MM.1S (cell line): ENCODE results near the gene MAGOH.

Experiments
- EZH2phosphoT487 ChIP-seq: fragments of 300-600 bp; sonication (generic); IDR thresholded peaks from 2 replicates; pipeline ENCODE4 v1.6.1; 2018; ENCODE audit warnings: antibody characterized with exemption, low read length
- TF ChIP-seq, protein P1 (sequence below): fragments of 300-600 bp; sonication (generic); IDR thresholded peaks from 2 replicates; pipeline ENCODE4 v1.5.1; 2016; ENCODE audit warnings: antibody characterized with exemption, low read length, mixed read lengths

DNA sequence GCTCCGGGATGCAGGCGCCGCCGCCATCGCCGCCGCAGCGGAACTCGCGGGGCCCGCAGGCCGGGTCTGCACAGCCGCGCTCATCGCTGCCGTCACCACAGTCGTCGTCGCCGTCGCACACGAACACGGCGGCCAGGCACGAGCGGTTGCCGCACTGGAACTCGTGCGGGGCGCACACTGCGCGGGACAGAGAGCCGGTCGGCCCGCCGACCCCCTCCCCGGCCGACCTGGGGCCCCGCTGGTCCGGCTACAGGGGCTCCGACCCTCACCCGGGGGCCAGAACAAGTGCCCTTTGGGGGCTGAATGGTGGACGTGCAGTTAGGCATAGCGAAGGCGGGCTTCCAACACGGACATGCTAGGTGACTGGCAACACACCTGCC is 38.6 kb upstream of the MAGOH start:
- TF ChIP-seq, protein P1, sequence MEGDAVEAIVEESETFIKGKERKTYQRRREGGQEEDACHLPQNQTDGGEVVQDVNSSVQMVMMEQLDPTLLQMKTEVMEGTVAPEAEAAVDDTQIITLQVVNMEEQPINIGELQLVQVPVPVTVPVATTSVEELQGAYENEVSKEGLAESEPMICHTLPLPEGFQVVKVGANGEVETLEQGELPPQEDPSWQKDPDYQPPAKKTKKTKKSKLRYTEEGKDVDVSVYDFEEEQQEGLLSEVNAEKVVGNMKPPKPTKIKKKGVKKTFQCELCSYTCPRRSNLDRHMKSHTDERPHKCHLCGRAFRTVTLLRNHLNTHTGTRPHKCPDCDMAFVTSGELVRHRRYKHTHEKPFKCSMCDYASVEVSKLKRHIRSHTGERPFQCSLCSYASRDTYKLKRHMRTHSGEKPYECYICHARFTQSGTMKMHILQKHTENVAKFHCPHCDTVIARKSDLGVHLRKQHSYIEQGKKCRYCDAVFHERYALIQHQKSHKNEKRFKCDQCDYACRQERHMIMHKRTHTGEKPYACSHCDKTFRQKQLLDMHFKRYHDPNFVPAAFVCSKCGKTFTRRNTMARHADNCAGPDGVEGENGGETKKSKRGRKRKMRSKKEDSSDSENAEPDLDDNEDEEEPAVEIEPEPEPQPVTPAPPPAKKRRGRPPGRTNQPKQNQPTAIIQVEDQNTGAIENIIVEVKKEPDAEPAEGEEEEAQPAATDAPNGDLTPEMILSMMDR, result no peak
- TF ChIP-seq EZH2phosphoT487, result no peak
